Lower leg skin (tissue), 3 donors: Measurements from ENCODE around the gene BRINP1.

Experiments used
- POLR2A ChIP-seq, 2 donors: fragments of 450-650 bp; IDR thresholded peaks; one replicate each; pipeline ENCODE4 v1.6.1; 2016 to 2017; ENCODE audit warnings: antibody characterized with exemption in 2 of 2, mild to moderate bottlenecking in 1 of 2, moderate library complexity in 1 of 2
- TF ChIP-seq, protein P1 (sequence below), 3 donors: fragments of 450-650 bp; IDR thresholded peaks; one replicate each; pipeline ENCODE4 v1.5.1; 2016; ENCODE audit warnings: antibody characterized with exemption in 3 of 3, mild to moderate bottlenecking in 3 of 3, moderate library complexity in 2 of 3

DNA sequence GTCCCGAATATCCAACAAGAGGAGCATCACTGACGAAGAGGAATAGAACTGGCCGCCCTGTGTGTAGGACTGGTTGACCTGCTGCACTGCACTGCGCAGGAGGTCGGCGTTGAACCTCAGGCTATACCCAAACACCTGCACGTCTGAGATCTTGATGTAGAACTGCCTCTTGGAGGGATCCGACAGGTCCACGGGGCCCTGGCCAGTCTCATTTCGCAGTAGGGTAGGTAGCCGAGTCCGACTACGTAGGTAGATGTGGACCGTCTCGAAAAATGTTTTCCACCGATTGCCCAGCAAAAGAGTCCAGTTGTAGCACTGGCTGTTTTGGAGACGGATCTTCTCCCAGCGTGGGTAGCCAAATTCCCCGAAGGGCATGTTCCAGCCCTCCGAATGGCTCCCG is 202.0 kb downstream of the BRINP1 start:
- no peak for TF ChIP-seq POLR2A (IDR thresholded peaks at IDR 0.05)
- TF ChIP-seq, protein P1, sequence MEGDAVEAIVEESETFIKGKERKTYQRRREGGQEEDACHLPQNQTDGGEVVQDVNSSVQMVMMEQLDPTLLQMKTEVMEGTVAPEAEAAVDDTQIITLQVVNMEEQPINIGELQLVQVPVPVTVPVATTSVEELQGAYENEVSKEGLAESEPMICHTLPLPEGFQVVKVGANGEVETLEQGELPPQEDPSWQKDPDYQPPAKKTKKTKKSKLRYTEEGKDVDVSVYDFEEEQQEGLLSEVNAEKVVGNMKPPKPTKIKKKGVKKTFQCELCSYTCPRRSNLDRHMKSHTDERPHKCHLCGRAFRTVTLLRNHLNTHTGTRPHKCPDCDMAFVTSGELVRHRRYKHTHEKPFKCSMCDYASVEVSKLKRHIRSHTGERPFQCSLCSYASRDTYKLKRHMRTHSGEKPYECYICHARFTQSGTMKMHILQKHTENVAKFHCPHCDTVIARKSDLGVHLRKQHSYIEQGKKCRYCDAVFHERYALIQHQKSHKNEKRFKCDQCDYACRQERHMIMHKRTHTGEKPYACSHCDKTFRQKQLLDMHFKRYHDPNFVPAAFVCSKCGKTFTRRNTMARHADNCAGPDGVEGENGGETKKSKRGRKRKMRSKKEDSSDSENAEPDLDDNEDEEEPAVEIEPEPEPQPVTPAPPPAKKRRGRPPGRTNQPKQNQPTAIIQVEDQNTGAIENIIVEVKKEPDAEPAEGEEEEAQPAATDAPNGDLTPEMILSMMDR (IDR thresholded peaks at IDR 0.05): no peak
